Measurements from ENCODE around the gene FKBP10. TPM values are rescaled to one million over a fixed set of nuclear protein-coding genes. Genes with fewer than 3 reads are reported as not detected.

The FKBP10 gene
- total RNA-seq, 1 experiment from 2014 or later: 143 TPM

- DNase-seq: no peak
- ChIA-PET CTCF (interaction anchor here (0.6 to 1.3 kb wide), 2 partner anchors 115 to 679 kb away, joined by 3 to 4 read pairs; no protein-coding TSS in a partner anchor), POLR2A (ENCODE audit: unreplicated experiment) (interaction anchor here (0.6 to 0.9 kb wide), 4 partner anchors 24 to 79 kb away, joined by 3 to 7 read pairs (median 4); partner anchors contain the start of gene JUP)
- no peaks in the 10 kb centered on the region for H3K9me2 ChIP-seq (ENCODE audit: insufficient read depth)
- no peaks in the 10 kb centered on the region for H3K27me3 ChIP-seq (ENCODE audit: insufficient read depth, low read depth)
- no peak for TF ChIP-seq EZH2 (IDR thresholded peaks at IDR 0.05; ENCODE audit: low read depth)
- TF ChIP-seq CTCF (conservative IDR thresholded peaks at IDR 0.05): no peak
- intact Hi-C loops (cut with micrococcal nuclease; ENCODE audit: unreplicated experiment): no loop called here
- H3K4me2 ChIP-seq: peak overlapping the region; percentile 80
- peaks cover 55% of the 10 kb centered on the region for H3K79me2 ChIP-seq (ENCODE audit: low read depth)
- peak overlapping the region; percentile 94 for H3K4me3 ChIP-seq
- 0 out of 2 replicates have a peak, but pooled peaks cover 7% of the 10 kb centered on the region for H3K36me3 ChIP-seq (ENCODE audit: low read depth)
- peaks cover 12% of the 10 kb centered on the region for H3F3A ChIP-seq (ENCODE audit: insufficient read depth, low read depth)
- H3K9me3 ChIP-seq (ENCODE audit: insufficient read depth, low read depth): no peaks in the 10 kb centered on the region
- no TSS peak for BruUV-seq (replicated peaks)
- H2AFZ ChIP-seq: peak overlapping the region; percentile 84
- H4K20me1 ChIP-seq (ENCODE audit: insufficient read depth): no peaks in the 10 kb centered on the region
- peaks cover 27% of the 10 kb centered on the region for H3K4me1 ChIP-seq (replicated peaks; ENCODE audit: insufficient read depth)
- H3K27ac ChIP-seq: 0 out of 2 replicates have a peak overlapping the region, but pooled peaks have one; percentile 22
Observed at GRCh38 chr17:41810659-41811548, 1.9 kb upstream of the FKBP10 start.

- CTCF ChIA-PET: interaction anchor here (0.6 to 1.3 kb wide), 3 partner anchors 9 to 680 kb away, joined by 3 to 4 read pairs (median 3); no protein-coding TSS in a partner anchor
- no peaks in the 10 kb centered on the region for H4K20me1 ChIP-seq (ENCODE audit: insufficient read depth)
- POLR2A ChIA-PET (ENCODE audit: unreplicated experiment): interaction anchor here (0.7 to 1.0 kb wide), 3 partner anchors 25 to 26 kb away, joined by 4 to 19 read pairs (median 7); partner anchors contain the start of gene JUP
- DNase-seq: peak; percentile 40 to 82
- peaks cover 12% of the 10 kb centered on the region for H3F3A ChIP-seq (ENCODE audit: insufficient read depth, low read depth)
- peaks cover 55% of the 10 kb centered on the region for H3K79me2 ChIP-seq (ENCODE audit: low read depth)
- peak within 1 kb of the TSS; percentile 80 for H3K4me2 ChIP-seq
- intact Hi-C loops (cut with micrococcal nuclease; ENCODE audit: unreplicated experiment): loop anchor here (1.0 kb wide), 1 partner anchor 39 kb away; no protein-coding TSS in a partner anchor
- H3K4me3 ChIP-seq: peak within 1 kb of the TSS; percentile 94
- H3K9me3 ChIP-seq (ENCODE audit: insufficient read depth, low read depth): no peaks in the 10 kb centered on the region
- peaks cover 27% of the 10 kb centered on the region for H3K4me1 ChIP-seq (replicated peaks; ENCODE audit: insufficient read depth)
- H3K9me2 ChIP-seq (ENCODE audit: insufficient read depth): no peaks in the 10 kb centered on the region
- 0 out of 2 replicates have a peak within 1 kb of the TSS, but pooled peaks have one; percentile 22 for H3K27ac ChIP-seq
- H3K36me3 ChIP-seq (ENCODE audit: low read depth): 0 out of 2 replicates have a peak, but pooled peaks cover 7% of the 10 kb centered on the region
- TF ChIP-seq EZH2 (IDR thresholded peaks at IDR 0.05; ENCODE audit: low read depth) (no peak), CTCF (conservative IDR thresholded peaks at IDR 0.05) (peak; percentile 53; the same call in 1 of the 2 replicates)
- H2AFZ ChIP-seq: peak within 1 kb of the TSS; percentile 84
- no peaks in the 10 kb centered on the region for H3K27me3 ChIP-seq (ENCODE audit: insufficient read depth, low read depth)
- BruUV-seq (replicated peaks): no TSS peak
Observed at GRCh38 chr17:41811549-41812380, 1.0 kb upstream of the FKBP10 start, which contains the start of gene P3H4. Gene P3H4 (minus strand): TSS chr17:41811949. CDS start chr17:41811915, 34 bp downstream.
